Thymus (tissue), 14 donors: Measurements from ENCODE around the gene OR8D2. TPM values are rescaled to one million over a fixed set of nuclear protein-coding genes. Genes with fewer than 3 reads are reported as not detected.

ENCODE experiments used
- DNase-seq, 9 donors: peaks; one replicate each; pipeline ENCODE4 v3.0.0-alpha.2; 2013; ENCODE audit warnings: low spot score in 9 of 9, low read depth in 6 of 9, missing footprints in 1 of 9
- H3K27ac ChIP-seq, 2 donors: one replicate each; pipeline ENCODE4 v1.5.1; 2013; ENCODE audit warnings: control low read depth in 1 of 2, low read depth in 1 of 2, low read length in 1 of 2, mild to moderate bottlenecking in 1 of 2, moderate library complexity in 1 of 2
- H3K27me3 ChIP-seq, 2 donors: one replicate each; pipeline ENCODE4 v1.5.1; 2013; ENCODE audit warnings: low read length in 1 of 2; ENCODE audit not compliant: control insufficient read depth in 2 of 2, insufficient read depth in 1 of 2
- H3K36me3 ChIP-seq, 2 donors: one replicate each; pipeline ENCODE4 v1.5.1; 2013; ENCODE audit warnings: low read length in 1 of 2, mild to moderate bottlenecking in 1 of 2, moderate library complexity in 1 of 2; ENCODE audit not compliant: control insufficient read depth in 2 of 2, insufficient read depth in 2 of 2
- H3K4me1 ChIP-seq, 2 donors: one replicate each; pipeline ENCODE4 v1.5.1; 2013; ENCODE audit warnings: low read length in 2 of 2; ENCODE audit not compliant: control insufficient read depth in 2 of 2, insufficient read depth in 2 of 2
- H3K4me3 ChIP-seq, 2 donors: one replicate each; pipeline ENCODE4 v1.5.1; 2013; ENCODE audit warnings: low read length in 2 of 2, control low read depth in 1 of 2, mild to moderate bottlenecking in 1 of 2
- H3K9me3 ChIP-seq, 2 donors: one replicate each; pipeline ENCODE4 v1.5.1; 2013; ENCODE audit warnings: low read length in 1 of 2, mild to moderate bottlenecking in 1 of 2; ENCODE audit not compliant: control insufficient read depth in 2 of 2, insufficient read depth in 1 of 2
- WGBS: extraction: QIAGEN DNeasy Blood & Tissue Kit; methylation state at CpG from one replicate; pipeline ENCODE4 v1.1.7; 2013; 5-methylcytosine and 5-hydroxymethylcytosine counted together
- long read RNA-seq, 10 donors: transcript quantifications; one replicate each; lab custom pipeline, GENCODE V29; 2026
- polyA plus RNA-seq: library from polyadenylated mRNA; stranded (reverse); fragments of 200-250 nt; gene quantifications from one replicate; pipeline ENCODE4 v1.2.3, GENCODE V29; 2013
- total RNA-seq: library from RNA; stranded (reverse); fragments of 120-200 nt; gene quantifications from one replicate; pipeline ENCODE4 v1.2.4, GENCODE V29; 2013
- donor health status: healthy.

Gene OR8D2
- total RNA-seq (not detected), polyA plus RNA-seq (not detected)
- long read RNA-seq, donor 1 = 0 reads
- long read RNA-seq, donor 2 = 0 reads
- long read RNA-seq, donor 3 = 0 reads
- long read RNA-seq, donor 4 = 0 reads
- long read RNA-seq, donor 5 = 0 reads
- long read RNA-seq, donor 6 = 0 reads
- long read RNA-seq, donor 7 = 0 reads
- long read RNA-seq, donor 8 = 0 reads
- long read RNA-seq, donor 9 = 0 reads
- long read RNA-seq, donor 10 = 0 reads

GRCh38 chr11:124320097-124320496 lies at the start of gene OR8D2:
Gene OR8D2, minus strand, starts transcription at chr11:124320197. Its CDS starts 0 bp downstream, at chr11:124320197.
- no peak within 1 kb of the TSS for H3K4me3 ChIP-seq

GRCh38 chr11:124359566-124359965 lies 39.6 kb upstream of the OR8D2 start:
- Histone ChIP-seq H3K36me3 (no peaks in the 10 kb centered on the region), H3K9me3 (no peaks in the 10 kb centered on the region), H3K4me3 (no peak overlapping the region), H3K4me1 (no peaks in the 10 kb centered on the region), H3K27ac (no peak overlapping the region), H3K27me3 (no peaks in the 10 kb centered on the region)
- 33% methylated on average over 2 of the region's 2 CpGs for whole genome bisulfite sequencing
- DNase-seq = no peak

More at GRCh38 chr11:124320097-124320496, at the start of gene OR8D2:
- WGBS = 85% methylated on average over 1 of the region's 1 CpG
- no peaks in the 10 kb centered on the region for H3K27me3 ChIP-seq
- H3K36me3 ChIP-seq = no peaks in the 10 kb centered on the region
- no peak within 1 kb of the TSS for H3K27ac ChIP-seq
- no peaks in the 10 kb centered on the region for H3K4me1 ChIP-seq
- H3K9me3 ChIP-seq = no peaks in the 10 kb centered on the region
- no peak for DNase-seq

- H3K4me3 ChIP-seq = no peak overlapping the region
- no peaks in the 10 kb centered on the region for H3K9me3 ChIP-seq
- DNase-seq = no peak
- no peaks in the 10 kb centered on the region for H3K27me3 ChIP-seq
- WGBS = 48% methylated on average over 3 of the region's 3 CpGs
- no peak overlapping the region for H3K27ac ChIP-seq
- H3K36me3 ChIP-seq = no peaks in the 10 kb centered on the region
- no peaks in the 10 kb centered on the region for H3K4me1 ChIP-seq
These were observed 26.4 kb upstream of the OR8D2 start for GRCh38 chr11:124346311-124346955.

- Histone ChIP-seq H3K36me3 (no peaks in the 10 kb centered on the region), H3K4me1 (no peaks in the 10 kb centered on the region), H3K9me3 (no peaks in the 10 kb centered on the region), H3K4me3 (no peak overlapping the region), H3K27me3 (no peaks in the 10 kb centered on the region), H3K27ac (no peak overlapping the region)
- WGBS = 94% methylated on average over 5 of the region's 5 CpGs
- DNase-seq = no peak
These were observed 24.3 kb upstream of the OR8D2 start for GRCh38 chr11:124344346-124344745.

GRCh38 chr11:124340142-124340447 lies 20.1 kb upstream of the OR8D2 start:
- 96% methylated on average over 2 of the region's 2 CpGs for WGBS
- Histone ChIP-seq H3K9me3 (no peaks in the 10 kb centered on the region), H3K36me3 (no peaks in the 10 kb centered on the region), H3K27ac (no peak overlapping the region), H3K4me3 (no peak overlapping the region), H3K27me3 (no peaks in the 10 kb centered on the region), H3K4me1 (no peaks in the 10 kb centered on the region)
- DNase-seq = no peak

GRCh38 chr11:124339396-124340141 lies 19.6 kb upstream of the OR8D2 start:
- Histone ChIP-seq H3K36me3 (no peaks in the 10 kb centered on the region), H3K27me3 (no peaks in the 10 kb centered on the region), H3K4me3 (no peak overlapping the region), H3K4me1 (no peaks in the 10 kb centered on the region), H3K9me3 (no peaks in the 10 kb centered on the region), H3K27ac (no peak overlapping the region)
- 68% methylated on average over 6 of the region's 6 CpGs for WGBS
- DNase-seq = no peak

- no peaks in the 10 kb centered on the region for H3K36me3 ChIP-seq
- H3K9me3 ChIP-seq = no peaks in the 10 kb centered on the region
- 93% methylated on average over 3 of the region's 3 CpGs for WGBS
- no peak overlapping the region for H3K4me3 ChIP-seq
- H3K27ac ChIP-seq = no peak overlapping the region
- H3K27me3 ChIP-seq = no peaks in the 10 kb centered on the region
- DNase-seq = no peak
- no peaks in the 10 kb centered on the region for H3K4me1 ChIP-seq
These were observed 11.9 kb upstream of the OR8D2 start for GRCh38 chr11:124331873-124332272.

- Histone ChIP-seq H3K36me3 (no peaks in the 10 kb centered on the region), H3K4me1 (no peaks in the 10 kb centered on the region), H3K9me3 (no peaks in the 10 kb centered on the region), H3K27me3 (no peaks in the 10 kb centered on the region), H3K27ac (no peak overlapping the region), H3K4me3 (no peak overlapping the region)
- peak in 2 of 9 donors; percentile 5 to 40 for DNase-seq
- WGBS = 39% methylated on average over 2 of the region's 2 CpGs
These were observed 9.9 kb upstream of the OR8D2 start for GRCh38 chr11:124329787-124330478.

- Histone ChIP-seq H3K27ac (no peak overlapping the region), H3K9me3 (no peaks in the 10 kb centered on the region), H3K27me3 (no peaks in the 10 kb centered on the region), H3K4me1 (no peaks in the 10 kb centered on the region), H3K36me3 (no peaks in the 10 kb centered on the region), H3K4me3 (no peak overlapping the region)
- 98% methylated on average over 1 of the region's 1 CpG for WGBS
- no peak for DNase-seq
These were observed 7.8 kb upstream of the OR8D2 start for GRCh38 chr11:124327775-124328174.
